OCI-LY3 (cell line): ENCODE measurements around the gene KCTD16.

Source experiments
- EZH2phosphoT487 ChIP-seq: fragments of 200-600 bp; shearing (Covaris generic); IDR thresholded peaks from 2 replicates; pipeline ENCODE4 v1.6.1; 2018; ENCODE audit warnings: antibody characterized with exemption, mixed run types, low read depth
- TF ChIP-seq, protein P1 (sequence below): fragments of 200-600, 300-600 bp; sonication (generic); IDR thresholded peaks from 2 replicates; pipeline ENCODE4 v1.5.1; 2014; ENCODE audit warnings: antibody characterized with exemption, low read length, low read depth

DNA sequence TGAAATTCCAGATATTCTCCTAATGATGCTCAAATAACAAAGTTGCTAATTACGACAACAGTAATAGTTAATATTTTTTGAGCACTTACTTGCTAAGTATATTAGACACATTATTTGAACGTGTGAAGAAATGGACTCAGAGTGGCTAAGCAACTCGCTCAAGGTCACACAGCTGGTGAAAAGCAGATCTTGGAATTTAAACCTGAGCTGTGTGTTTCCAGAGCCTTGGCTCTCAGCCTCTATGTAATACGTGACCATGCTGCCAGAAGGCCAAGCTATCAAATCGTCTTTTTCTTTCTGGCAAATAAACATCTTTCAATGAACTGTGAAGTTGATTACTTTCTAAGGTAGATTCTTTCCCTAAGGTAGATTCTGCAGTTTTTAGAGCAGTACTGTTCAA is 61.6 kb downstream of the KCTD16 start:
- TF ChIP-seq, protein P1, sequence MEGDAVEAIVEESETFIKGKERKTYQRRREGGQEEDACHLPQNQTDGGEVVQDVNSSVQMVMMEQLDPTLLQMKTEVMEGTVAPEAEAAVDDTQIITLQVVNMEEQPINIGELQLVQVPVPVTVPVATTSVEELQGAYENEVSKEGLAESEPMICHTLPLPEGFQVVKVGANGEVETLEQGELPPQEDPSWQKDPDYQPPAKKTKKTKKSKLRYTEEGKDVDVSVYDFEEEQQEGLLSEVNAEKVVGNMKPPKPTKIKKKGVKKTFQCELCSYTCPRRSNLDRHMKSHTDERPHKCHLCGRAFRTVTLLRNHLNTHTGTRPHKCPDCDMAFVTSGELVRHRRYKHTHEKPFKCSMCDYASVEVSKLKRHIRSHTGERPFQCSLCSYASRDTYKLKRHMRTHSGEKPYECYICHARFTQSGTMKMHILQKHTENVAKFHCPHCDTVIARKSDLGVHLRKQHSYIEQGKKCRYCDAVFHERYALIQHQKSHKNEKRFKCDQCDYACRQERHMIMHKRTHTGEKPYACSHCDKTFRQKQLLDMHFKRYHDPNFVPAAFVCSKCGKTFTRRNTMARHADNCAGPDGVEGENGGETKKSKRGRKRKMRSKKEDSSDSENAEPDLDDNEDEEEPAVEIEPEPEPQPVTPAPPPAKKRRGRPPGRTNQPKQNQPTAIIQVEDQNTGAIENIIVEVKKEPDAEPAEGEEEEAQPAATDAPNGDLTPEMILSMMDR, result no peak
- TF ChIP-seq EZH2phosphoT487, result no peak
